Astrocyte of the spinal cord (primary cell): ENCODE data around the gene PPM1M.

ENCODE experiments used
- DNase-seq: peaks from one replicate; pipeline ENCODE4 v3.0.0; 2011; ENCODE audit warnings: low read depth, low spot score
- H3K4me3 ChIP-seq: 2 replicates; pipeline ENCODE4 v1.5.1; 2011; ENCODE audit warnings: low read depth, mild to moderate bottlenecking, low read length, moderate library complexity
- in situ Hi-C: cut with HindIII; loops from 2 replicates; pipeline ENCODE4 v1.10.0; 2017; ENCODE audit warnings: low sequenced_read_pairs
- TF ChIP-seq, protein P1 (sequence below): IDR thresholded peaks from 2 replicates; pipeline ENCODE4 v1.5.1; 2012; ENCODE audit warnings: low read depth, mild to moderate bottlenecking, low read length, inconsistent platforms

PPM1M gene

GRCh38 chr3:52253314-52254304 is 8.1 kb downstream of the PPM1M start:
- DNase-seq: no peak
- in situ Hi-C loops: no loop called here
- no peak overlapping the region for H3K4me3 ChIP-seq
- TF ChIP-seq, protein P1, sequence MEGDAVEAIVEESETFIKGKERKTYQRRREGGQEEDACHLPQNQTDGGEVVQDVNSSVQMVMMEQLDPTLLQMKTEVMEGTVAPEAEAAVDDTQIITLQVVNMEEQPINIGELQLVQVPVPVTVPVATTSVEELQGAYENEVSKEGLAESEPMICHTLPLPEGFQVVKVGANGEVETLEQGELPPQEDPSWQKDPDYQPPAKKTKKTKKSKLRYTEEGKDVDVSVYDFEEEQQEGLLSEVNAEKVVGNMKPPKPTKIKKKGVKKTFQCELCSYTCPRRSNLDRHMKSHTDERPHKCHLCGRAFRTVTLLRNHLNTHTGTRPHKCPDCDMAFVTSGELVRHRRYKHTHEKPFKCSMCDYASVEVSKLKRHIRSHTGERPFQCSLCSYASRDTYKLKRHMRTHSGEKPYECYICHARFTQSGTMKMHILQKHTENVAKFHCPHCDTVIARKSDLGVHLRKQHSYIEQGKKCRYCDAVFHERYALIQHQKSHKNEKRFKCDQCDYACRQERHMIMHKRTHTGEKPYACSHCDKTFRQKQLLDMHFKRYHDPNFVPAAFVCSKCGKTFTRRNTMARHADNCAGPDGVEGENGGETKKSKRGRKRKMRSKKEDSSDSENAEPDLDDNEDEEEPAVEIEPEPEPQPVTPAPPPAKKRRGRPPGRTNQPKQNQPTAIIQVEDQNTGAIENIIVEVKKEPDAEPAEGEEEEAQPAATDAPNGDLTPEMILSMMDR: no peak

DNA sequence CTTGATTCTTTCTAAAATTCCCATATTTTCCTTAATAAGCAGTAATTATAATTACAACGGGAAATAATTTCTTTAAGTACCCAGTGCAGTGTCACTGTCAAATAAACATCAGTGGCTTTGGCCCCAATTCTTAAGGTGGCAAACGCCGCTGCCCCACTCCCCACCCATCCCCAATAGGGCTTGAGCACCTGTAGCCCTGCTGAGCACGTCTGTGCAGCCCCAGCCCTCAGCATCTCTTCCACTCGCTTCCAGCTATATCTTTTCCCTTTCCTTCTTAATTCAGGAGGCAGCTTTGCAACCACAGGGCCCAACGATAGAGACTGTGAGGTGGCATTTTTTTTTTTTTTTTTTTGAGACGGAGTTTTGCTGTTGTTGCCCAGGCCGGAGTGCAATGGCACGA is 9.0 kb downstream of the PPM1M start:
- in situ Hi-C loops: no loop called here
- DNase-seq: no peak
- H3K4me3 ChIP-seq: no peak overlapping the region
- TF ChIP-seq, protein P1: no peak

GRCh38 chr3:52256159-52256558 is 10.6 kb downstream of the PPM1M start:
- no peak for DNase-seq

GRCh38 chr3:52256622-52257021 is 11.1 kb downstream of the PPM1M start:
- in situ Hi-C loops: no loop called here
- no peak for DNase-seq
- TF ChIP-seq, protein P1: no peak
- no peak overlapping the region for H3K4me3 ChIP-seq

More at GRCh38 chr3:52256159-52256558, 10.6 kb downstream of the PPM1M start:
- TF ChIP-seq, protein P1: no peak
- in situ Hi-C loops: no loop called here
- no peak overlapping the region for H3K4me3 ChIP-seq

- in situ Hi-C loops: no loop called here
- no peak for DNase-seq
- TF ChIP-seq, protein P1: no peak
- H3K4me3 ChIP-seq: no peak overlapping the region
Observed at GRCh38 chr3:52257911-52258310, 12.4 kb downstream of the PPM1M start.

DNA sequence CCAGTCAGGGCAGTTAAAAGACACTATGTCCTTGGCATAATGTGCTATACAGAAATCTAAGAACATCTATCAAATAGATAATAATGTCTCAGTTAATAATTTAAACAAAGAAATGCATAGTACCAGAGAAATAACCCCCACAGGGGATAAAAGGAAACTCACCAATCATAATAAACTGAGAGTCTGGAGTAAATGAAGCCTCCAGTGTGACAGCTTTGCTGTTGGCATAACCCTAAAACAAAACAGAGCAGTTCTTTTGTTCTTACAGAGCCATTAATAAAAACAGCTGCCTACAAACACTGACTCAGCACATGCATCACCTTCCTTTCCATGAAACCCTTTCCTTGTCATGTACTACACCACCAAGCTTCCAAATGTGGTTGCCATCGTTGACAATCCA is 13.5 kb downstream of the PPM1M start:
- in situ Hi-C loops: no loop called here
- TF ChIP-seq, protein P1: no peak
- H3K4me3 ChIP-seq: no peak overlapping the region
- no peak for DNase-seq
